Activated naive CD8-positive, alpha-beta T cell treated with anti-CD3 and anti-CD28 coated beads, Interleukin-2, amount 50 U/mL, for 16 hours (primary cell): ENCODE results near the gene KRT23.
"Not testable (repeated sequence)": the region's sequence is repeated elsewhere in the genome, so short reads cannot be mapped to it uniquely, and the experiment has no call there.

ENCODE experiments used
- DNase-seq: peaks from one replicate; pipeline ENCODE4 v3.0.0-alpha.2; 2020; ENCODE audit warnings: low read depth, low spot score

The KRT23 gene

GRCh38 chr17:40950176-40950575 lies 12.7 kb upstream of the KRT23 start:
- no peak for DNase-seq

- no peak for DNase-seq
These were observed 12.0 kb upstream of the KRT23 start for GRCh38 chr17:40949418-40949817.

- no peak for DNase-seq
These were observed 10.5 kb upstream of the KRT23 start for GRCh38 chr17:40947929-40948328.

GRCh38 chr17:40945414-40945813 lies 8.0 kb upstream of the KRT23 start:
- DNase-seq = no peak

- no peak for DNase-seq
These were observed 7.1 kb upstream of the KRT23 start for GRCh38 chr17:40944531-40944930.

- no peak for DNase-seq
These were observed 5.1 kb upstream of the KRT23 start for GRCh38 chr17:40942553-40942952.

- no peak for DNase-seq
These were observed 2.8 kb upstream of the KRT23 start for GRCh38 chr17:40940266-40940665.

GRCh38 chr17:40938981-40939380 lies 1.5 kb upstream of the KRT23 start:
- DNase-seq = no peak

GRCh38 chr17:40936976-40937375 lies 470 bp downstream of the KRT23 start:
- no peak for DNase-seq

GRCh38 chr17:40936437-40936971 lies 942 bp downstream of the KRT23 start:
- DNase-seq = no peak

GRCh38 chr17:40935624-40936023 lies 1.8 kb downstream of the KRT23 start:
- no peak for DNase-seq

- DNase-seq = no peak
These were observed 4.8 kb downstream of the KRT23 start for GRCh38 chr17:40932608-40933007.

- DNase-seq = no peak
These were observed 6.1 kb downstream of the KRT23 start for GRCh38 chr17:40931311-40931710.

GRCh38 chr17:40926341-40926740 lies 11.1 kb downstream of the KRT23 start:
- no peak for DNase-seq

- DNase-seq = no peak
These were observed 15.2 kb downstream of the KRT23 start for GRCh38 chr17:40922239-40922638.

- DNase-seq = no peak
These were observed 16.4 kb downstream of the KRT23 start for GRCh38 chr17:40921026-40921425.

- not testable (repeated sequence) for DNase-seq
These were observed 20.3 kb downstream of the KRT23 start for GRCh38 chr17:40917116-40917515.

GRCh38 chr17:40916366-40916765 lies 21.1 kb downstream of the KRT23 start:
- DNase-seq = no peak

- DNase-seq = no peak
These were observed 21.7 kb downstream of the KRT23 start for GRCh38 chr17:40915721-40916256.

- no peak for DNase-seq
These were observed 22.2 kb downstream of the KRT23 start for GRCh38 chr17:40915199-40915661.

GRCh38 chr17:40914075-40914855 lies 23.2 kb downstream of the KRT23 start:
- no peak for DNase-seq

- DNase-seq = no peak
These were observed 24.8 kb downstream of the KRT23 start for GRCh38 chr17:40912486-40913210.
